PFSK-1 (cell line): Measurements from ENCODE around the gene GRIN3A.

ENCODE experiments used
- POLR2AphosphoS5 ChIP-seq: IDR thresholded peaks from 2 replicates; pipeline ENCODE4 v1.6.1; 2012; ENCODE audit warnings: low read depth, mild to moderate bottlenecking, control low read depth, low read length, moderate library complexity
- REST ChIP-seq, 2 experiments: IDR thresholded peaks; 2 replicates each; pipeline versions ENCODE4 v1.6.1 to v1.8.0; 2011 to 2012; ENCODE audit warnings: low read depth in 2 of 2, low read length in 2 of 2, control low read depth in 1 of 2, inconsistent platforms in 1 of 2, mild to moderate bottlenecking in 1 of 2, moderate library complexity in 1 of 2; ENCODE audit not compliant: insufficient read depth in 1 of 2
- SIN3A ChIP-seq: IDR thresholded peaks from 2 replicates; pipeline ENCODE4 v1.6.1; 2012; ENCODE audit warnings: mild to moderate bottlenecking, low read length, moderate library complexity, borderline replicate concordance; ENCODE audit not compliant: insufficient read depth
- TAF1 ChIP-seq: IDR thresholded peaks from 2 replicates; pipeline ENCODE4 v1.6.1; 2012; ENCODE audit warnings: low read length, control low read depth, borderline replicate concordance; ENCODE audit not compliant: insufficient read depth

GRCh38 chr9:101693546-101694336 is 44.7 kb downstream of the GRIN3A start:
- no peak for TF ChIP-seq POLR2AphosphoS5
- TF ChIP-seq TAF1: no peak
- no peak for TF ChIP-seq SIN3A
- no peak for TF ChIP-seq REST (IDR thresholded peaks at IDR 0.05; ENCODE audit: insufficient read depth in 1 of 2, low read depth in 2 of 2, low read length in 2 of 2)
